ENCODE data around the gene SUSD1. TPM values are rescaled to one million over a fixed set of nuclear protein-coding genes. Genes with fewer than 3 reads are reported as not detected.

SUSD1 gene
- total and polyA plus RNA-seq, 2 of the 13 experiments (the other 11 are each of a cell fraction or from before 2014, with no cell fraction given), result 25.9 to 32.3 TPM

DNA sequence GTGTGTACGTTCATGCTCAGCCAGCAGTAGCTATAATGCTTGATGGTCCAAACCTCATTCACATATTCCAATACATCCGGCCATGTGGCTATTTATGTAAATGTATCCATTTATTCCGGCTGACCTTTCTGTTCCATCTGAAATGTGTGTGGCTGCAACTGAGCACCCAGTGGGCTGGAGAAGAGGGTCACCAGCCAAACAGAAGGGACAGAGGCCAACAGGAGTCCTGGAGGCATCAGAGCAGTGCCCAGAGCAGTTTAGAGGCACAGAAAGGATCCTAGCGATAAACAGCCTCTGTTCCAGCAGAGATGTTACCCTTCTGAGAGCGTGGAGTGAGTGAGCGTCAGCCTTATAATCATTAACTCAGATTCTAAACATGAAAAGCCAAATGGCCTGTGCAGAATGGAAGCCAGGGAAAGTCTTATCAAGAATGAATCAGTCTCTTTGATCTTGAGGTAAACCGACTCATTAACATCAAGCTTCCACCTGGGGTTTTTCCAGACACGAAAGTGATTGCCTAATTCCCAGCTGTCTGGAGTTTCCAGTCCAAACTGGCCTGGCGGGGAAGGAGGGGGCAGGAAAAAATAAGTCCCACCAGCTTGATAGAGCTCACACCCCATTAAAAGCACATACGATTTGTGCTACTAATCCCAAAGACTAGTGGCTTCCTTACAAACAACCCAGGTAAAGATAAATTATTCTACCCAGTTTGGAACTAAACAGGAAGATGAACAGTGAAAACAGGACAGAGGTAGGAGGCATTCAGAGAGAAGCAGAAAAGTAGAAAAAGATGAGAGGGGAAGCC is 55.7 kb downstream of the SUSD1 start (continued):
- TF ChIP-seq, protein P1, sequence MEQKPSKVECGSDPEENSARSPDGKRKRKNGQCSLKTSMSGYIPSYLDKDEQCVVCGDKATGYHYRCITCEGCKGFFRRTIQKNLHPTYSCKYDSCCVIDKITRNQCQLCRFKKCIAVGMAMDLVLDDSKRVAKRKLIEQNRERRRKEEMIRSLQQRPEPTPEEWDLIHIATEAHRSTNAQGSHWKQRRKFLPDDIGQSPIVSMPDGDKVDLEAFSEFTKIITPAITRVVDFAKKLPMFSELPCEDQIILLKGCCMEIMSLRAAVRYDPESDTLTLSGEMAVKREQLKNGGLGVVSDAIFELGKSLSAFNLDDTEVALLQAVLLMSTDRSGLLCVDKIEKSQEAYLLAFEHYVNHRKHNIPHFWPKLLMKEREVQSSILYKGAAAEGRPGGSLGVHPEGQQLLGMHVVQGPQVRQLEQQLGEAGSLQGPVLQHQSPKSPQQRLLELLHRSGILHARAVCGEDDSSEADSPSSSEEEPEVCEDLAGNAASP (CRISPR knock-in tag; IDR thresholded peaks at IDR 0.05; ENCODE audit: borderline replicate concordance), result peak; percentile 37; the same call in 1 of the 2 replicates
- 0 out of 2 replicates have a peak, but pooled peaks have one; percentile 7 for TF ChIP-seq ELF1 (CRISPR knock-in tag; IDR thresholded peaks at IDR 0.05)
- TF ChIP-seq SP5 (CRISPR knock-in tag; IDR thresholded peaks at IDR 0.05; ENCODE audit: borderline replicate concordance, low read depth), result peak; percentile 29; the same call in 1 of the 2 replicates
- TF ChIP-seq CHD2 (IDR thresholded peaks at IDR 0.05; ENCODE audit: low read depth, low read length), result no peak
- no peak for TF ChIP-seq PHB2 (IDR thresholded peaks at IDR 0.05; ENCODE audit: partially characterized antibody)
- TF ChIP-seq NR2F6 (IDR thresholded peaks at IDR 0.05), result peak; percentile 58; the same call in 1 of the 2 replicates
- TF ChIP-seq NR2F6 (CRISPR knock-in tag; IDR thresholded peaks at IDR 0.05), result peak; percentile 47
- peak; percentile 60; the same call in 1 of the 2 replicates for TF ChIP-seq ZFP1 (CRISPR knock-in tag; IDR thresholded peaks at IDR 0.05)
- peak; percentile 72; the same call in 1 of the 2 replicates for TF ChIP-seq RFXAP (CRISPR knock-in tag; IDR thresholded peaks at IDR 0.05; ENCODE audit: borderline replicate concordance)
- peak; percentile 97 for TF ChIP-seq ISL2 (CRISPR knock-in tag; IDR thresholded peaks at IDR 0.05)
- TF ChIP-seq NCOR1 (IDR thresholded peaks at IDR 0.05; ENCODE audit: borderline replicate concordance, low read length), result peak; percentile 95; the same call in 1 of the 2 replicates
- peak; percentile 79; the same call in 1 of the 2 replicates for TF ChIP-seq FOXJ3 (CRISPR knock-in tag; IDR thresholded peaks at IDR 0.05; ENCODE audit: borderline replicate concordance)
- TF ChIP-seq, protein P2, sequence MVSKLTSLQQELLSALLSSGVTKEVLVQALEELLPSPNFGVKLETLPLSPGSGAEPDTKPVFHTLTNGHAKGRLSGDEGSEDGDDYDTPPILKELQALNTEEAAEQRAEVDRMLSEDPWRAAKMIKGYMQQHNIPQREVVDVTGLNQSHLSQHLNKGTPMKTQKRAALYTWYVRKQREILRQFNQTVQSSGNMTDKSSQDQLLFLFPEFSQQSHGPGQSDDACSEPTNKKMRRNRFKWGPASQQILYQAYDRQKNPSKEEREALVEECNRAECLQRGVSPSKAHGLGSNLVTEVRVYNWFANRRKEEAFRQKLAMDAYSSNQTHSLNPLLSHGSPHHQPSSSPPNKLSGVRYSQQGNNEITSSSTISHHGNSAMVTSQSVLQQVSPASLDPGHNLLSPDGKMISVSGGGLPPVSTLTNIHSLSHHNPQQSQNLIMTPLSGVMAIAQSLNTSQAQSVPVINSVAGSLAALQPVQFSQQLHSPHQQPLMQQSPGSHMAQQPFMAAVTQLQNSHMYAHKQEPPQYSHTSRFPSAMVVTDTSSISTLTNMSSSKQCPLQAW (CRISPR knock-in tag; IDR thresholded peaks at IDR 0.05), result peak; percentile 99
- peak; percentile 91 for TF ChIP-seq ZMYM2 (CRISPR knock-in tag; IDR thresholded peaks at IDR 0.05)
- TF ChIP-seq, protein P3, sequence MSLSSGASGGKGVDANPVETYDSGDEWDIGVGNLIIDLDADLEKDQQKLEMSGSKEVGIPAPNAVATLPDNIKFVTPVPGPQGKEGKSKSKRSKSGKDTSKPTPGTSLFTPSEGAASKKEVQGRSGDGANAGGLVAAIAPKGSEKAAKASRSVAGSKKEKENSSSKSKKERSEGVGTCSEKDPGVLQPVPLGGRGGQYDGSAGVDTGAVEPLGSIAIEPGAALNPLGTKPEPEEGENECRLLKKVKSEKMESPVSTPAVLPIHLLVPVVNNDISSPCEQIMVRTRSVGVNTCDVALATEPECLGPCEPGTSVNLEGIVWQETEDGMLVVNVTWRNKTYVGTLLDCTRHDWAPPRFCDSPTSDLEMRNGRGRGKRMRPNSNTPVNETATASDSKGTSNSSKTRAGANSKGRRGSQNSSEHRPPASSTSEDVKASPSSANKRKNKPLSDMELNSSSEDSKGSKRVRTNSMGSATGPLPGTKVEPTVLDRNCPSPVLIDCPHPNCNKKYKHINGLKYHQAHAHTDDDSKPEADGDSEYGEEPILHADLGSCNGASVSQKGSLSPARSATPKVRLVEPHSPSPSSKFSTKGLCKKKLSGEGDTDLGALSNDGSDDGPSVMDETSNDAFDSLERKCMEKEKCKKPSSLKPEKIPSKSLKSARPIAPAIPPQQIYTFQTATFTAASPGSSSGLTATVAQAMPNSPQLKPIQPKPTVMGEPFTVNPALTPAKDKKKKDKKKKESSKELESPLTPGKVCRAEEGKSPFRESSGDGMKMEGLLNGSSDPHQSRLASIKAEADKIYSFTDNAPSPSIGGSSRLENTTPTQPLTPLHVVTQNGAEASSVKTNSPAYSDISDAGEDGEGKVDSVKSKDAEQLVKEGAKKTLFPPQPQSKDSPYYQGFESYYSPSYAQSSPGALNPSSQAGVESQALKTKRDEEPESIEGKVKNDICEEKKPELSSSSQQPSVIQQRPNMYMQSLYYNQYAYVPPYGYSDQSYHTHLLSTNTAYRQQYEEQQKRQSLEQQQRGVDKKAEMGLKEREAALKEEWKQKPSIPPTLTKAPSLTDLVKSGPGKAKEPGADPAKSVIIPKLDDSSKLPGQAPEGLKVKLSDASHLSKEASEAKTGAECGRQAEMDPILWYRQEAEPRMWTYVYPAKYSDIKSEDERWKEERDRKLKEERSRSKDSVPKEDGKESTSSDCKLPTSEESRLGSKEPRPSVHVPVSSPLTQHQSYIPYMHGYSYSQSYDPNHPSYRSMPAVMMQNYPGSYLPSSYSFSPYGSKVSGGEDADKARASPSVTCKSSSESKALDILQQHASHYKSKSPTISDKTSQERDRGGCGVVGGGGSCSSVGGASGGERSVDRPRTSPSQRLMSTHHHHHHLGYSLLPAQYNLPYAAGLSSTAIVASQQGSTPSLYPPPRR (CRISPR knock-in tag; IDR thresholded peaks at IDR 0.05; ENCODE audit: borderline replicate concordance), result peak; percentile 81
- TF ChIP-seq ZFP90 (CRISPR knock-in tag; IDR thresholded peaks at IDR 0.05; ENCODE audit: borderline replicate concordance), result no peak
- TF ChIP-seq, protein P4, sequence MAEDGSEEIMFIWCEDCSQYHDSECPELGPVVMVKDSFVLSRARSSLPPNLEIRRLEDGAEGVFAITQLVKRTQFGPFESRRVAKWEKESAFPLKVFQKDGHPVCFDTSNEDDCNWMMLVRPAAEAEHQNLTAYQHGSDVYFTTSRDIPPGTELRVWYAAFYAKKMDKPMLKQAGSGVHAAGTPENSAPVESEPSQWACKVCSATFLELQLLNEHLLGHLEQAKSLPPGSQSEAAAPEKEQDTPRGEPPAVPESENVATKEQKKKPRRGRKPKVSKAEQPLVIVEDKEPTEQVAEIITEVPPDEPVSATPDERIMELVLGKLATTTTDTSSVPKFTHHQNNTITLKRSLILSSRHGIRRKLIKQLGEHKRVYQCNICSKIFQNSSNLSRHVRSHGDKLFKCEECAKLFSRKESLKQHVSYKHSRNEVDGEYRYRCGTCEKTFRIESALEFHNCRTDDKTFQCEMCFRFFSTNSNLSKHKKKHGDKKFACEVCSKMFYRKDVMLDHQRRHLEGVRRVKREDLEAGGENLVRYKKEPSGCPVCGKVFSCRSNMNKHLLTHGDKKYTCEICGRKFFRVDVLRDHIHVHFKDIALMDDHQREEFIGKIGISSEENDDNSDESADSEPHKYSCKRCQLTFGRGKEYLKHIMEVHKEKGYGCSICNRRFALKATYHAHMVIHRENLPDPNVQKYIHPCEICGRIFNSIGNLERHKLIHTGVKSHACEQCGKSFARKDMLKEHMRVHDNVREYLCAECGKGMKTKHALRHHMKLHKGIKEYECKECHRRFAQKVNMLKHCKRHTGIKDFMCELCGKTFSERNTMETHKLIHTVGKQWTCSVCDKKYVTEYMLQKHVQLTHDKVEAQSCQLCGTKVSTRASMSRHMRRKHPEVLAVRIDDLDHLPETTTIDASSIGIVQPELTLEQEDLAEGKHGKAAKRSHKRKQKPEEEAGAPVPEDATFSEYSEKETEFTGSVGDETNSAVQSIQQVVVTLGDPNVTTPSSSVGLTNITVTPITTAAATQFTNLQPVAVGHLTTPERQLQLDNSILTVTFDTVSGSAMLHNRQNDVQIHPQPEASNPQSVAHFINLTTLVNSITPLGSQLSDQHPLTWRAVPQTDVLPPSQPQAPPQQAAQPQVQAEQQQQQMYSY (CRISPR knock-in tag; IDR thresholded peaks at IDR 0.05), result no peak
- 0 out of 2 replicates have a peak, but pooled peaks have one; percentile 3 for TF ChIP-seq TP53 (CRISPR knock-in tag; conservative IDR thresholded peaks at IDR 0.05)

Data from HepG2 (cell line).